ENCODE data around the gene CENPN. TPM values are rescaled to one million over a fixed set of nuclear protein-coding genes. Genes with fewer than 3 reads are reported as not detected.

Gene CENPN
- total and polyA plus RNA-seq, 2 of the 13 experiments (the other 11 are each of a cell fraction or from before 2014, with no cell fraction given) = 29.7 to 129 TPM

- TF ChIP-seq GMEB1 (CRISPR knock-in tag; IDR thresholded peaks at IDR 0.05; ENCODE audit: borderline replicate concordance) (0 out of 2 replicates have a peak, but pooled peaks have one; percentile 10), PBX3 (CRISPR knock-in tag; IDR thresholded peaks at IDR 0.05; ENCODE audit: borderline replicate concordance) (no peak), KAT8 (CRISPR knock-in tag; IDR thresholded peaks at IDR 0.05) (0 out of 2 replicates have a peak, but pooled peaks have one; percentile 33), ZNF138 (CRISPR knock-in tag; IDR thresholded peaks at IDR 0.05; ENCODE audit: low read depth) (peak; percentile 71; the same call in 1 of the 2 replicates), ZNF12 (CRISPR knock-in tag; IDR thresholded peaks at IDR 0.05) (no peak), SRY (CRISPR knock-in tag; IDR thresholded peaks at IDR 0.05) (no peak; the same call in 1 of the 2 replicates), CENPX (CRISPR knock-in tag; IDR thresholded peaks at IDR 0.05) (no peak), NR2C2 (CRISPR knock-in tag; IDR thresholded peaks at IDR 0.05; ENCODE audit: borderline replicate concordance) (peak; percentile 45; the same call in 1 of the 2 replicates), CREBL2 (CRISPR knock-in tag; IDR thresholded peaks at IDR 0.05; ENCODE audit: borderline replicate concordance) (no peak), USF2 (IDR thresholded peaks at IDR 0.05; ENCODE audit: low read depth, low read length) (no peak), USF2 (CRISPR knock-in tag; IDR thresholded peaks at IDR 0.05; ENCODE audit: borderline replicate concordance) (no peak), MXI1 (IDR thresholded peaks at IDR 0.05; ENCODE audit: borderline replicate concordance, low read depth, low read length) (peak; percentile 81; the same call in 1 of the 3 replicates), ZNF10 (CRISPR knock-in tag; IDR thresholded peaks at IDR 0.05; ENCODE audit: borderline replicate concordance, low read depth) (no peak), SMAD3 (CRISPR knock-in tag; IDR thresholded peaks at IDR 0.05) (peak; percentile 55; the same call in 1 of the 2 replicates), ZBTB3 (CRISPR knock-in tag; IDR thresholded peaks at IDR 0.05; ENCODE audit: borderline replicate concordance, low read depth) (no peak), HNF1A (IDR thresholded peaks at IDR 0.05; ENCODE audit: low read depth) (no peak), HNF1A (CRISPR knock-in tag; IDR thresholded peaks at IDR 0.05; ENCODE audit: borderline replicate concordance) (0 out of 2 replicates have a peak, but pooled peaks have one; percentile 7), THAP8 (CRISPR knock-in tag; IDR thresholded peaks at IDR 0.05; ENCODE audit: borderline replicate concordance) (no peak)
Observed at GRCh38 chr16:81035398-81035974, 28.5 kb downstream of the CENPN start, which contains the start of gene ATMIN (continued).

Data from HepG2 (cell line).